HG03565 (cell line): ENCODE results near the gene MOXD1.
"Not testable (repeated sequence)": the region's sequence is repeated elsewhere in the genome, so short reads cannot be mapped to it uniquely, and the experiment has no call there.

Source experiments
- ATAC-seq: cut with Tn5 transposase; IDR thresholded peaks from one replicate; pipeline ENCODE4 v1.9.1; 2021; ENCODE audit warnings: mild to moderate bottlenecking, moderate library complexity; ENCODE audit not compliant: unreplicated experiment

Gene MOXD1

GRCh38 chr6:132357120-132357519 is 44.2 kb downstream of the MOXD1 start:
- ATAC-seq = no peak

GRCh38 chr6:132354517-132355167 is 46.6 kb downstream of the MOXD1 start:
- no peak for ATAC-seq

GRCh38 chr6:132351986-132352385 is 49.3 kb downstream of the MOXD1 start:
- not testable (repeated sequence) for ATAC-seq

- ATAC-seq = no peak
Observed at GRCh38 chr6:132348231-132348630, 53.0 kb downstream of the MOXD1 start.

GRCh38 chr6:132344811-132345210 is 56.5 kb downstream of the MOXD1 start:
- ATAC-seq = no peak

- no peak for ATAC-seq
Observed at GRCh38 chr6:132341646-132342045, 59.6 kb downstream of the MOXD1 start.

- ATAC-seq = no peak
Observed at GRCh38 chr6:132334521-132334885, 66.8 kb downstream of the MOXD1 start.

GRCh38 chr6:132333639-132334520 is 67.4 kb downstream of the MOXD1 start:
- ATAC-seq = no peak

- no peak for ATAC-seq
Observed at GRCh38 chr6:132330759-132331158, 70.5 kb downstream of the MOXD1 start.

GRCh38 chr6:132322398-132322797 is 78.9 kb downstream of the MOXD1 start:
- ATAC-seq = no peak

- ATAC-seq = no peak
Observed at GRCh38 chr6:132320007-132320406, 81.3 kb downstream of the MOXD1 start.

GRCh38 chr6:132316970-132317369 is 84.3 kb downstream of the MOXD1 start:
- no peak for ATAC-seq

GRCh38 chr6:132314432-132314831 is 86.8 kb downstream of the MOXD1 start:
- ATAC-seq = peak; percentile 53

- no peak for ATAC-seq
Observed at GRCh38 chr6:132310921-132311320, 90.4 kb downstream of the MOXD1 start.

GRCh38 chr6:132310151-132310550 is 91.1 kb downstream of the MOXD1 start:
- not testable (repeated sequence) for ATAC-seq

GRCh38 chr6:132304891-132305305 is 96.4 kb downstream of the MOXD1 start:
- ATAC-seq = no peak

GRCh38 chr6:132300323-132300949 is 100.8 kb downstream of the MOXD1 start:
- peak; percentile 65 for ATAC-seq

- ATAC-seq = peak; percentile 50
Observed at GRCh38 chr6:132298344-132298949, 102.8 kb downstream of the MOXD1 start.

- ATAC-seq = no peak
Observed at GRCh38 chr6:132289756-132290155, 111.5 kb downstream of the MOXD1 start.

GRCh38 chr6:132287101-132287500 is 114.2 kb downstream of the MOXD1 start:
- no peak for ATAC-seq

GRCh38 chr6:132286298-132287019 is 114.8 kb downstream of the MOXD1 start:
- no peak for ATAC-seq
